ENCODE data around the gene MAN2A2. TPM values are rescaled to one million over a fixed set of nuclear protein-coding genes. Genes with fewer than 3 reads are reported as not detected.

Gene MAN2A2
- total RNA-seq, 1 donor from 2014 or later: 18.5 TPM

- no peaks in the 10 kb centered on the region for H3K27me3 Mint-ChIP-seq (ENCODE audit: low read depth, unreplicated experiment)
- no peak overlapping the region for H3K27ac Mint-ChIP-seq (ENCODE audit: unreplicated experiment)
- TF ChIP-seq EZH2 (IDR thresholded peaks at IDR 0.05; ENCODE audit: insufficient read depth, low read length) (no peak), CTCF (IDR thresholded peaks at IDR 0.05; ENCODE audit: insufficient read depth, low read depth, low read length) (no peak)
- no peak overlapping the region for H3K4me3 Mint-ChIP-seq (ENCODE audit: unreplicated experiment)
- Histone ChIP-seq H3K4me1 (ENCODE audit: insufficient read depth, low read length) (peaks cover 23% of the 10 kb centered on the region), H4K20me1 (ENCODE audit: insufficient read depth, low read length) (peaks cover 37% of the 10 kb centered on the region), H3K27me3 (ENCODE audit: insufficient read depth, low read length) (no peaks in the 10 kb centered on the region), H3K27ac (ENCODE audit: low read depth, low read length) (no peak overlapping the region), H2AFZ (ENCODE audit: low read depth, low read length) (no peak overlapping the region), H3K4me3 (ENCODE audit: insufficient read depth, low read depth, low read length) (no peak overlapping the region), H3K9me3 (ENCODE audit: insufficient read depth, low read depth, low read length) (no peaks in the 10 kb centered on the region), H3K4me2 (ENCODE audit: low read length) (no peak overlapping the region), H3K79me2 (ENCODE audit: insufficient read depth, low read length) (peaks cover 38% of the 10 kb centered on the region), H3K9ac (ENCODE audit: low read length) (no peak overlapping the region), H3K36me3 (ENCODE audit: insufficient read depth, low read length) (peaks cover 18% of the 10 kb centered on the region)
- no peaks in the 10 kb centered on the region for H3K9me3 Mint-ChIP-seq (ENCODE audit: unreplicated experiment)
- no peak for FAIRE-seq
- no peak for DNase-seq (ENCODE audit: low read depth)
- peaks cover 13% of the 10 kb centered on the region for H3K4me1 Mint-ChIP-seq (ENCODE audit: low read depth, unreplicated experiment)
- H3K36me3 Mint-ChIP-seq (ENCODE audit: low read depth, unreplicated experiment): peaks cover 15% of the 10 kb centered on the region
These were observed 25.8 kb upstream of the MAN2A2 start for GRCh38 chr15:90877315-90877714.

GRCh38 chr15:90877996-90878395 is 25.1 kb upstream of the MAN2A2 start:
- H3K27ac ChIP-seq (ENCODE audit: low read depth, low read length): no peak overlapping the region
- Mint-ChIP-seq H3K9me3 (ENCODE audit: unreplicated experiment) (no peaks in the 10 kb centered on the region), H3K4me3 (ENCODE audit: unreplicated experiment) (no peak overlapping the region), H3K36me3 (ENCODE audit: low read depth, unreplicated experiment) (peaks cover 15% of the 10 kb centered on the region), H3K4me1 (ENCODE audit: low read depth, unreplicated experiment) (peaks cover 10% of the 10 kb centered on the region), H3K27me3 (ENCODE audit: low read depth, unreplicated experiment) (no peaks in the 10 kb centered on the region), H3K27ac (ENCODE audit: unreplicated experiment) (no peak overlapping the region)
- peaks cover 18% of the 10 kb centered on the region for H3K36me3 ChIP-seq (ENCODE audit: insufficient read depth, low read length)
- no peaks in the 10 kb centered on the region for H3K9me3 ChIP-seq (ENCODE audit: insufficient read depth, low read depth, low read length)
- H2AFZ ChIP-seq (ENCODE audit: low read depth, low read length): no peak overlapping the region
- DNase-seq (ENCODE audit: low read depth) (no peak), FAIRE-seq (no peak)
- no peak for TF ChIP-seq CTCF (IDR thresholded peaks at IDR 0.05; ENCODE audit: insufficient read depth, low read depth, low read length)
- H4K20me1 ChIP-seq (ENCODE audit: insufficient read depth, low read length): peaks cover 37% of the 10 kb centered on the region
- H3K79me2 ChIP-seq (ENCODE audit: insufficient read depth, low read length): peaks cover 31% of the 10 kb centered on the region
- no peak overlapping the region for H3K9ac ChIP-seq (ENCODE audit: low read length)
- H3K4me1 ChIP-seq (ENCODE audit: insufficient read depth, low read length): peaks cover 16% of the 10 kb centered on the region
- H3K4me2 ChIP-seq (ENCODE audit: low read length): no peak overlapping the region
- H3K27me3 ChIP-seq (ENCODE audit: insufficient read depth, low read length): no peaks in the 10 kb centered on the region
- no peak overlapping the region for H3K4me3 ChIP-seq (ENCODE audit: insufficient read depth, low read depth, low read length)

- Mint-ChIP-seq H3K36me3 (ENCODE audit: low read depth, unreplicated experiment) (peaks cover 15% of the 10 kb centered on the region), H3K4me3 (ENCODE audit: unreplicated experiment) (no peak overlapping the region), H3K27ac (ENCODE audit: unreplicated experiment) (no peak overlapping the region), H3K9me3 (ENCODE audit: unreplicated experiment) (no peaks in the 10 kb centered on the region), H3K4me1 (ENCODE audit: low read depth, unreplicated experiment) (peaks cover 6% of the 10 kb centered on the region), H3K27me3 (ENCODE audit: low read depth, unreplicated experiment) (no peaks in the 10 kb centered on the region)
- Histone ChIP-seq H3K9ac (ENCODE audit: low read length) (no peak overlapping the region), H3K27ac (ENCODE audit: low read depth, low read length) (no peak overlapping the region), H3K79me2 (ENCODE audit: insufficient read depth, low read length) (peaks cover 25% of the 10 kb centered on the region), H3K4me2 (ENCODE audit: low read length) (no peak overlapping the region), H3K9me3 (ENCODE audit: insufficient read depth, low read depth, low read length) (no peaks in the 10 kb centered on the region), H3K36me3 (ENCODE audit: insufficient read depth, low read length) (peaks cover 18% of the 10 kb centered on the region), H4K20me1 (ENCODE audit: insufficient read depth, low read length) (peaks cover 35% of the 10 kb centered on the region), H2AFZ (ENCODE audit: low read depth, low read length) (no peak overlapping the region), H3K4me3 (ENCODE audit: insufficient read depth, low read depth, low read length) (no peak overlapping the region), H3K27me3 (ENCODE audit: insufficient read depth, low read length) (no peaks in the 10 kb centered on the region), H3K4me1 (ENCODE audit: insufficient read depth, low read length) (peaks cover 11% of the 10 kb centered on the region)
- TF ChIP-seq CTCF (IDR thresholded peaks at IDR 0.05; ENCODE audit: insufficient read depth, low read depth, low read length): no peak
- TF ChIP-seq EZH2 (IDR thresholded peaks at IDR 0.05; ENCODE audit: insufficient read depth, low read length): no peak
- DNase-seq (ENCODE audit: low read depth): no peak
- FAIRE-seq: no peak
These were observed 24.4 kb upstream of the MAN2A2 start for GRCh38 chr15:90878660-90879059.
